ENCODE data around the gene RNF32.

- TF ChIP-seq RFX5 (IDR thresholded peaks at IDR 0.05; ENCODE audit: low read depth, low read length) (no peak), HNF4G (IDR thresholded peaks at IDR 0.05; ENCODE audit: borderline replicate concordance, low read depth, low read length) (no peak), HNF4G (CRISPR knock-in tag; IDR thresholded peaks at IDR 0.05; ENCODE audit: borderline replicate concordance, low read depth) (no peak), MEF2D (CRISPR knock-in tag; IDR thresholded peaks at IDR 0.05) (no peak), TFE3 (CRISPR knock-in tag; IDR thresholded peaks at IDR 0.05) (no peak)
- TF ChIP-seq, protein P1, sequence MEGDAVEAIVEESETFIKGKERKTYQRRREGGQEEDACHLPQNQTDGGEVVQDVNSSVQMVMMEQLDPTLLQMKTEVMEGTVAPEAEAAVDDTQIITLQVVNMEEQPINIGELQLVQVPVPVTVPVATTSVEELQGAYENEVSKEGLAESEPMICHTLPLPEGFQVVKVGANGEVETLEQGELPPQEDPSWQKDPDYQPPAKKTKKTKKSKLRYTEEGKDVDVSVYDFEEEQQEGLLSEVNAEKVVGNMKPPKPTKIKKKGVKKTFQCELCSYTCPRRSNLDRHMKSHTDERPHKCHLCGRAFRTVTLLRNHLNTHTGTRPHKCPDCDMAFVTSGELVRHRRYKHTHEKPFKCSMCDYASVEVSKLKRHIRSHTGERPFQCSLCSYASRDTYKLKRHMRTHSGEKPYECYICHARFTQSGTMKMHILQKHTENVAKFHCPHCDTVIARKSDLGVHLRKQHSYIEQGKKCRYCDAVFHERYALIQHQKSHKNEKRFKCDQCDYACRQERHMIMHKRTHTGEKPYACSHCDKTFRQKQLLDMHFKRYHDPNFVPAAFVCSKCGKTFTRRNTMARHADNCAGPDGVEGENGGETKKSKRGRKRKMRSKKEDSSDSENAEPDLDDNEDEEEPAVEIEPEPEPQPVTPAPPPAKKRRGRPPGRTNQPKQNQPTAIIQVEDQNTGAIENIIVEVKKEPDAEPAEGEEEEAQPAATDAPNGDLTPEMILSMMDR (CRISPR knock-in tag; IDR thresholded peaks at IDR 0.05), result no peak
Observed at GRCh38 chr7:156659961-156660360, 19.4 kb downstream of the RNF32 start.

Data from HepG2 (cell line).